GM18858 (cell line): ENCODE measurements around the gene HAUS2.

ENCODE experiments used
- ATAC-seq: cut with Tn5 transposase; IDR thresholded peaks from one replicate; pipeline ENCODE4 v1.9.1; 2021; ENCODE audit not compliant: unreplicated experiment

HAUS2 gene

GRCh38 chr15:42605796-42606195, 57.2 kb downstream of the HAUS2 start:
- no peak for ATAC-seq

GRCh38 chr15:42608110-42608531, 59.5 kb downstream of the HAUS2 start:
- ATAC-seq = no peak

- ATAC-seq = no peak
Observed at GRCh38 chr15:42608752-42609488, 60.3 kb downstream of the HAUS2 start.

DNA sequence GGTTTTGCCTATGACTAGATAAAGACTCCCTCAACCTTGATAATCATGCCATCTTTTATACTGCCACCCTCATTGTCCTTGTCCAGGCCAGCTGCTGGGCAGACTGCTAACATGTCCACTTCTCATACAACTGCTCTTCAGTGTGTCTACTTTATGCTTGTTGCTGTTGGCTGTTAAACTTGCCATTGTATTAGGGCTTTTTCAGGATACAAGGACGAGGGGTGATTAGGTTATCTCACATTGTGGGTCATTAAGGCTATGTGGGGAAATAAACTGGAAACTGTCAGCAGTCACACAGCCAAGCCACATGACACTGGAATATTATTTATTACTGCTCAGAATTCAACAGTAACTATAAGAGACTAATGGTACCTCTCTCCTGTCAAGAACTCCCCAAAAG, 62.9 kb downstream of the HAUS2 start:
- no peak for ATAC-seq

DNA sequence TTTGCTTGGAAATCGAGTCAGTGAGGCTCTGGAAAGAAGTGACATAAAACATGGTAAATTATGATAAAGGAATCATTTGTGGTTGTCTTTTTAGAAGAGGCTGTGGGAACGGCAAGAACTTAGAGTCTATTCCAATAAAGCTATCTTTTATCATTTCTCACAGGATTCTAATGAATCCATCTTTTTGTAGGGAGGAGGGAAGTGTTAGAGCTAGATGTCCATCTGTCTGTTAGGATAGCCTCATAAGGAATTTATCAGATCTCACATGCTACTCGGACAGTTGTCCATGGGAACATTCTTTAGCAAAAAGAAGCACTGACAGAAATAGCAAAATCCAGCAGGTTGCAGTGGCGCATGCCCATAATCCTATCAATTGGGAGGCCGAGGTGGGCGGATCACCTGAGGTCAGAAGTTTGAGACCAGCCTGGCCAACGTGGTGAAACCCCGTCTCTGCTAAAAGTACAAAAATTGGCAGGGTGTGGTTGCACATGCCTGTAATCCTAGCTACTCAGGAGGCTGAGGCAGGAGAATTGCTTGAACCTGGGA, 63.8 kb downstream of the HAUS2 start:
- no peak for ATAC-seq

- ATAC-seq = no peak
Observed at GRCh38 chr15:42616107-42616506, 67.5 kb downstream of the HAUS2 start.
